Glomerular endothelial cell (primary cell): ENCODE data around the gene DEFB116. TPM values are rescaled to one million over a fixed set of nuclear protein-coding genes. Genes with fewer than 3 reads are reported as not detected.
"Not testable (repeated sequence)": the region's sequence is repeated elsewhere in the genome, so short reads cannot be mapped to it uniquely, and the experiment has no call there.

Source experiments
- DNase-seq: peaks from one replicate; pipeline ENCODE4 v3.0.0-alpha.2; 2011; ENCODE audit warnings: low read depth, low spot score; ENCODE audit errors: extremely low read depth
- total RNA-seq: library from RNA; depleted of rRNA; stranded (reverse); fragments of >200 nt; gene quantifications from 2 replicates; pipeline ENCODE4 v1.2.3, GENCODE V29; 2015

The DEFB116 gene
- not detected in 2 replicates for total RNA-seq

GRCh38 chr20:31308535-31309162, at the start of gene DEFB116:
DEFB116 (minus strand) TSS chr20:31308585; CDS start chr20:31308585, 0 bp downstream.
- no peak for DNase-seq

- no peak for DNase-seq
Measured at GRCh38 chr20:31355981-31356380, 47.6 kb upstream of the DEFB116 start.

- DNase-seq: no peak
Measured at GRCh38 chr20:31341470-31341869, 33.1 kb upstream of the DEFB116 start.

- DNase-seq: no peak
Measured at GRCh38 chr20:31330893-31331292, 22.5 kb upstream of the DEFB116 start.

- no peak for DNase-seq
Measured at GRCh38 chr20:31322504-31322903, 14.1 kb upstream of the DEFB116 start.

- DNase-seq: not testable (repeated sequence)
Measured at GRCh38 chr20:31284964-31285363, 23.4 kb downstream of the DEFB116 start.

GRCh38 chr20:31278178-31278577, 30.2 kb downstream of the DEFB116 start:
- DNase-seq: no peak

- no peak for DNase-seq
Measured at GRCh38 chr20:31274441-31274840, 33.9 kb downstream of the DEFB116 start.

- DNase-seq: no peak
Measured at GRCh38 chr20:31260326-31260932, 48.0 kb downstream of the DEFB116 start.

GRCh38 chr20:31257364-31257763, 51.0 kb downstream of the DEFB116 start, which contains the start of gene DEFB115:
DEFB115 (plus strand) TSS chr20:31257664; CDS start chr20:31257664, 0 bp downstream.
- DNase-seq: no peak

GRCh38 chr20:31256959-31257358, 51.4 kb downstream of the DEFB116 start:
- no peak for DNase-seq

Other genes starting within 250 kb of the DEFB116 start
- gene DEFB115, start 50.9 kb downstream of the DEFB116 start, total RNA-seq: not detected in 2 replicates
- gene DEFB118, start 60.0 kb upstream of the DEFB116 start, total RNA-seq: not detected in 2 replicates
- gene DEFB119, start 82.0 kb upstream of the DEFB116 start, total RNA-seq: not detected in 2 replicates
- gene DEFB121, start 97.6 kb upstream of the DEFB116 start, total RNA-seq: not detected in 2 replicates
- gene DEFB123, start 132.0 kb upstream of the DEFB116 start, total RNA-seq: not detected in 2 replicates
- not detected in 2 replicates for gene DEFB124, start 166.5 kb upstream of the DEFB116 start, total RNA-seq
- gene REM1, start 166.7 kb upstream of the DEFB116 start, total RNA-seq: not detected in 2 replicates
- 95.5 and 129 TPM in 2 replicates for gene HM13, start 205.9 kb upstream of the DEFB116 start, total RNA-seq